Adrenal gland (tissue), 5 donors: ENCODE results near the gene FAM114A1.
A peak's percentile ranks its signal among the peaks of the same experiment; 100 is the strongest.

ENCODE experiments used
- POLR2A ChIP-seq, 2 donors: fragments of 450-650 bp; IDR thresholded peaks; one replicate each; pipeline ENCODE4 v1.6.1; 2017; ENCODE audit warnings: antibody characterized with exemption in 2 of 2, mild to moderate bottlenecking in 2 of 2, moderate library complexity in 1 of 2
- TF ChIP-seq, protein P1 (sequence below), 6 experiments: fragments of 450-650 bp in 4 of 6; fragments of 200-600 bp in 2 of 6; sonication (generic) in 1 of 6; IDR thresholded peaks; 1 replicate in 5 of 6; 2 replicates in 1 of 6; pipeline versions ENCODE4 v1.5.1 to v1.8.0; 2016 to 2021; ENCODE audit warnings: antibody characterized with exemption in 6 of 6, mild to moderate bottlenecking in 2 of 6, moderate library complexity in 1 of 6
- donor health status: DM: no; HTN: no; CAD: no.

GRCh38 chr4:38993683-38994082 lies 126.1 kb downstream of the FAM114A1 start:
- TF ChIP-seq, protein P1, sequence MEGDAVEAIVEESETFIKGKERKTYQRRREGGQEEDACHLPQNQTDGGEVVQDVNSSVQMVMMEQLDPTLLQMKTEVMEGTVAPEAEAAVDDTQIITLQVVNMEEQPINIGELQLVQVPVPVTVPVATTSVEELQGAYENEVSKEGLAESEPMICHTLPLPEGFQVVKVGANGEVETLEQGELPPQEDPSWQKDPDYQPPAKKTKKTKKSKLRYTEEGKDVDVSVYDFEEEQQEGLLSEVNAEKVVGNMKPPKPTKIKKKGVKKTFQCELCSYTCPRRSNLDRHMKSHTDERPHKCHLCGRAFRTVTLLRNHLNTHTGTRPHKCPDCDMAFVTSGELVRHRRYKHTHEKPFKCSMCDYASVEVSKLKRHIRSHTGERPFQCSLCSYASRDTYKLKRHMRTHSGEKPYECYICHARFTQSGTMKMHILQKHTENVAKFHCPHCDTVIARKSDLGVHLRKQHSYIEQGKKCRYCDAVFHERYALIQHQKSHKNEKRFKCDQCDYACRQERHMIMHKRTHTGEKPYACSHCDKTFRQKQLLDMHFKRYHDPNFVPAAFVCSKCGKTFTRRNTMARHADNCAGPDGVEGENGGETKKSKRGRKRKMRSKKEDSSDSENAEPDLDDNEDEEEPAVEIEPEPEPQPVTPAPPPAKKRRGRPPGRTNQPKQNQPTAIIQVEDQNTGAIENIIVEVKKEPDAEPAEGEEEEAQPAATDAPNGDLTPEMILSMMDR (IDR thresholded peaks at IDR 0.05) = peak in 3 of 6 experiments; percentile 11 to 30 (median 16)
- no peak for TF ChIP-seq POLR2A (IDR thresholded peaks at IDR 0.05)
